HepG2 (cell line): ENCODE data around the gene PAK1. TPM values are rescaled to one million over a fixed set of nuclear protein-coding genes. Genes with fewer than 3 reads are reported as not detected.

ENCODE experiments used
- ATAC-seq: fragments of 200-7000 bp; cut with Tn5 transposase; 3 replicates; pipeline ENCODE4 v1.9.1; 2020; ENCODE audit warnings: mild to moderate bottlenecking, moderate library complexity
- BruUV-seq: library from RNA; stranded (reverse); fragments of 400-500 nt; replicated peaks from 2 replicates; lab custom pipeline; 2021; lab: Mats Ljungman, UMichigan
- CTCF ChIA-PET: fragments of 300-600 bp; formaldehyde crosslinking; extraction: SDS; loops from one replicate; lab custom pipeline; 2021; ENCODE audit warnings: low total read pairs, inconsistent platforms, low intra/inter-chr PET ratio; lab: Yijun Ruan, JAX
- POLR2A ChIA-PET: fragments of 350-600 bp; sonication (Branson Sonifier 250); formaldehyde crosslinking; loops from one replicate; lab custom pipeline; 2020; ENCODE audit warnings: antibody characterized with exemption, inconsistent platforms; lab: Yijun Ruan, JAX
- DNase-seq: peaks from one replicate; pipeline ENCODE4 v3.0.0-alpha.2; 2015; ENCODE audit warnings: low spot score
- FAIRE-seq: peaks from 3 replicates; lab custom pipeline; 2011; peaks lifted over from hg19 to GRCh38; lab: Jason Lieb, UNC
- H2AFZ ChIP-seq: one replicate; pipeline ENCODE4 v1.6.1; 2011; ENCODE audit warnings: low read length, inconsistent platforms
- H3K27ac ChIP-seq: fragments of 300-600 bp; 3 replicates; pipeline ENCODE4 v1.8.0; 2011; ENCODE audit warnings: mixed run types, mild to moderate bottlenecking, mixed read lengths, low read length, inconsistent platforms; ENCODE audit not compliant: insufficient read depth; ENCODE audit errors: extremely low read length
- H3K27me3 ChIP-seq, 2 experiments: fragments of 200-600 bp in 1 of 2; 2 replicates in 1 of 2; 3 replicates in 1 of 2; pipeline versions ENCODE4 v1.6.0 to v1.8.0; 2011; ENCODE audit warnings: low read length in 2 of 2, mild to moderate bottlenecking in 2 of 2, moderate library complexity in 2 of 2, inconsistent platforms in 1 of 2; ENCODE audit not compliant: insufficient read depth in 2 of 2, control insufficient read depth in 1 of 2
- H3K36me3 ChIP-seq, 2 experiments: fragments of 200-600 bp in 1 of 2; replicated peaks in 1 of 2; 2 replicates in 1 of 2; 3 replicates in 1 of 2; pipeline versions ENCODE4 v1.5.1 to v1.8.0; 2011; ENCODE audit warnings: low read length in 2 of 2, inconsistent platforms in 1 of 2; ENCODE audit not compliant: insufficient read depth in 2 of 2, control insufficient read depth in 1 of 2
- H3K4me1 ChIP-seq: 2 replicates; pipeline ENCODE4 v1.5.1; 2012; ENCODE audit warnings: low read length, inconsistent platforms; ENCODE audit not compliant: insufficient read depth
- H3K4me2 ChIP-seq: 2 replicates; pipeline ENCODE4 v1.6.0; 2011; ENCODE audit warnings: low read depth, low read length, inconsistent platforms
- H3K4me3 ChIP-seq, 3 experiments: fragments of 200-600 bp in 1 of 3; sonication (generic), shearing (Covaris generic) in 1 of 3; replicated peaks in 1 of 3; 2 replicates each; pipeline ENCODE4 v1.5.1; 2011 to 2016; ENCODE audit warnings: low read length in 3 of 3, inconsistent platforms in 2 of 3, low read depth in 2 of 3, mild to moderate bottlenecking in 2 of 3, control low read depth in 1 of 3, mixed read lengths in 1 of 3; ENCODE audit not compliant: insufficient read depth in 1 of 3
- H3K79me2 ChIP-seq: one replicate; pipeline ENCODE4 v1.6.1; 2011; ENCODE audit warnings: low read length, inconsistent platforms; ENCODE audit not compliant: insufficient read depth
- H3K9ac ChIP-seq: 2 replicates; pipeline ENCODE4 v1.6.0; 2011; ENCODE audit warnings: mild to moderate bottlenecking, low read depth, low read length, inconsistent platforms; ENCODE audit not compliant: insufficient read depth
- H3K9me3 ChIP-seq: 2 replicates; pipeline ENCODE4 v1.5.1; 2012; ENCODE audit warnings: mild to moderate bottlenecking, low read length
- H4K20me1 ChIP-seq: 2 replicates; pipeline ENCODE4 v1.6.0; 2011; ENCODE audit warnings: inconsistent platforms, mild to moderate bottlenecking, low read length, moderate library complexity; ENCODE audit not compliant: insufficient read depth
- DNMT3B ChIP-seq: conservative IDR thresholded peaks from 2 replicates; pipeline ENCODE4 v1.6.1; 2016; ENCODE audit warnings: missing biosample characterization, control low read depth
- DRAP1 ChIP-seq: IDR thresholded peaks from 2 replicates; pipeline ENCODE4 v1.6.1; 2016; ENCODE audit warnings: missing genetic modification reagents, missing compliant biosample characterization
- FOXA3 ChIP-seq: IDR thresholded peaks from 2 replicates; pipeline ENCODE4 v1.6.1; 2016; ENCODE audit warnings: missing genetic modification reagents, missing compliant biosample characterization
- FOXO1 ChIP-seq: sonication (generic); formaldehyde crosslinking; IDR thresholded peaks from 2 replicates; pipeline ENCODE4 v1.4.0; 2020; ENCODE audit warnings: missing genetic modification reagents
- FOXP1 ChIP-seq, 2 experiments: fragments of 450-650 bp in 1 of 2; IDR thresholded peaks; 2 replicates each; pipeline ENCODE4 v1.6.1; 2017 to 2018; ENCODE audit warnings: antibody characterized with exemption in 1 of 2
- NCOA1 ChIP-seq: sonication (generic); formaldehyde crosslinking; IDR thresholded peaks from 2 replicates; pipeline ENCODE4 v1.9.0; 2021; ENCODE audit warnings: missing genetic modification reagents
- NFIC ChIP-seq: IDR thresholded peaks from 2 replicates; pipeline ENCODE4 v1.6.1; 2012; ENCODE audit warnings: mild to moderate bottlenecking, low read length, inconsistent platforms
- NONO ChIP-seq, 2 experiments: fragments of 450-650 bp in 1 of 2; sonication (generic) in 1 of 2; formaldehyde crosslinking in 1 of 2; IDR thresholded peaks in 1 of 2; conservative IDR thresholded peaks in 1 of 2; 2 replicates each; pipeline versions ENCODE4 v1.6.1 to v1.8.0; 2017 to 2022; ENCODE audit warnings: mild to moderate bottlenecking in 1 of 2, missing genetic modification reagents in 1 of 2, moderate library complexity in 1 of 2
- PITX1 ChIP-seq: sonication (generic); formaldehyde crosslinking; IDR thresholded peaks from 2 replicates; pipeline ENCODE4 v1.5.1; 2020; ENCODE audit warnings: mild to moderate bottlenecking, missing genetic modification reagents
- PREB ChIP-seq: sonication (generic); formaldehyde crosslinking; IDR thresholded peaks from 2 replicates; pipeline ENCODE4 v1.4.0; 2020; ENCODE audit warnings: missing genetic modification reagents
- RAD21 ChIP-seq: fragments of 450-650 bp; formaldehyde crosslinking; IDR thresholded peaks from 2 replicates; pipeline ENCODE4 v1.5.0; 2020; ENCODE audit warnings: mild to moderate bottlenecking
- RELA ChIP-seq: sonication (generic); formaldehyde crosslinking; IDR thresholded peaks from 2 replicates; pipeline ENCODE4 v1.4.0; 2020; ENCODE audit warnings: missing genetic modification reagents
- RFXANK ChIP-seq: IDR thresholded peaks from 2 replicates; pipeline ENCODE4 v1.6.1; 2016
- TCF7 ChIP-seq: sonication (generic); IDR thresholded peaks from 2 replicates; pipeline ENCODE4 v1.6.1; 2016; ENCODE audit warnings: antibody characterized with exemption, low read depth
- ZMAT3 ChIP-seq: sonication (generic); formaldehyde crosslinking; conservative IDR thresholded peaks from 2 replicates; pipeline ENCODE4 v1.7.0; 2021; ENCODE audit warnings: missing genetic modification reagents
- ZNF367 ChIP-seq: sonication (generic); formaldehyde crosslinking; IDR thresholded peaks from 2 replicates; pipeline ENCODE4 v1.4.0; 2020; ENCODE audit warnings: missing genetic modification reagents, borderline replicate concordance
- ZNF484 ChIP-seq: sonication (generic); formaldehyde crosslinking; IDR thresholded peaks from 2 replicates; pipeline ENCODE4 v1.5.1; 2020; ENCODE audit warnings: mild to moderate bottlenecking, low read depth, missing genetic modification reagents, borderline replicate concordance
- ZNF567 ChIP-seq: sonication (generic); formaldehyde crosslinking; IDR thresholded peaks from 2 replicates; pipeline ENCODE4 v1.8.1; 2023; ENCODE audit warnings: mild to moderate bottlenecking, missing genetic modification reagents, borderline replicate concordance
- ZSCAN29 ChIP-seq: sonication (generic); formaldehyde crosslinking; conservative IDR thresholded peaks from 2 replicates; pipeline ENCODE4 v1.4.0; 2020; ENCODE audit warnings: mild to moderate bottlenecking, missing genetic modification reagents
- WGBS: methylation state at CpG from one replicate; pipeline ENCODE4 v1.1.6; 2017; ENCODE audit warnings: low lambda C conversion rate; 5-methylcytosine and 5-hydroxymethylcytosine counted together
- in situ Hi-C: cut with HindIII; loops from 2 replicates; pipeline ENCODE4 v1.10.0; 2017; ENCODE audit warnings: low pct_unique_long_range_greater_than_20kb; ENCODE audit not compliant: extremely low pct_ligation_motif_present
- intact Hi-C: fragments of 100-400 bp; cut with micrococcal nuclease; formaldehyde crosslinking; loops from one replicate; pipeline ENCODE4 v1.10.0; 2022; ENCODE audit not compliant: unreplicated experiment
- polyA plus RNA-seq, 8 experiments: library from polyadenylated mRNA; depleted of rRNA in 3 of 8; stranded (reverse) in 7 of 8; unstranded in 1 of 8; fragments of >200 nt; fragmentation: Illumina TruSeq in 4 of 8; extraction: Trizol in 4 of 8; gene quantifications; 2 replicates each; pipeline versions ENCODE4 v1.2.1 to v1.2.3, GENCODE V29; 2011 to 2016; ENCODE audit warnings: low read depth in 4 of 8, missing spikeins in 1 of 8, mixed read lengths in 1 of 8; ENCODE audit not compliant: insufficient read depth in 1 of 8
- total RNA-seq, 5 experiments: library from RNA; depleted of rRNA; stranded (reverse); fragments of >200 nt; fragmentation: Illumina TruSeq; extraction: Trizol; gene quantifications; 2 replicates each; pipeline ENCODE4 v1.2.3, GENCODE V29; 2016; ENCODE audit warnings: low read depth in 1 of 5

Gene PAK1
- total and polyA plus RNA-seq, 2 of the 13 experiments (the other 11 are each of a cell fraction or from before 2014, with no cell fraction given), result 1.5 to 4.3 TPM

GRCh38 chr11:77403211-77403610, 70.7 kb downstream of the PAK1 start:
- Histone ChIP-seq H3K4me3 (no peak overlapping the region), H3K9ac (no peak overlapping the region), H4K20me1 (no peaks in the 10 kb centered on the region), H3K9me3 (no peaks in the 10 kb centered on the region), H3K27ac (no peak overlapping the region), H3K4me2 (no peak overlapping the region), H3K27me3 (no peaks in the 10 kb centered on the region), H3K4me1 (peaks cover 13% of the 10 kb centered on the region), H3K79me2 (no peaks in the 10 kb centered on the region), H2AFZ (no peak overlapping the region), H3K36me3 (no peaks in the 10 kb centered on the region)
- WGBS, result 24% methylated on average over 1 of the region's 1 CpG
- in situ Hi-C loops, result no loop called here
- DNase-seq, result no peak
- ATAC-seq, result no peak
- intact Hi-C loops, result no loop called here
- ChIA-PET CTCF (no interaction called here), POLR2A (no interaction called here)
- no peak for FAIRE-seq
- no peak for TF ChIP-seq ZMAT3 (CRISPR knock-in tag)
- no peak for TF ChIP-seq ZNF484 (CRISPR knock-in tag)
- TF ChIP-seq FOXP1 (IDR thresholded peaks at IDR 0.05), result no peak
- TF ChIP-seq FOXP1 (CRISPR knock-in tag; IDR thresholded peaks at IDR 0.05), result no peak
- TF ChIP-seq ZNF567 (CRISPR knock-in tag), result no peak
- TF ChIP-seq NFIC, result no peak
- TF ChIP-seq NONO (IDR thresholded peaks at IDR 0.05), result no peak
- TF ChIP-seq NONO (CRISPR knock-in tag; conservative IDR thresholded peaks at IDR 0.05), result no peak
- no peak for TF ChIP-seq RELA (CRISPR knock-in tag)
- no peak for TF ChIP-seq NCOA1
- TF ChIP-seq PREB, result no peak
- no peak for TF ChIP-seq DRAP1
- TF ChIP-seq RFXANK (CRISPR knock-in tag), result no peak
- TF ChIP-seq RAD21 (CRISPR knock-in tag), result no peak
- no peak for TF ChIP-seq TCF7
- TF ChIP-seq FOXA3 (CRISPR knock-in tag), result no peak
- TF ChIP-seq DNMT3B (CRISPR knock-in tag), result no peak
- TF ChIP-seq FOXO1 (CRISPR knock-in tag), result no peak
- TF ChIP-seq ZNF367 (CRISPR knock-in tag), result no peak
- no peak for TF ChIP-seq PITX1 (CRISPR knock-in tag)
- no peak for TF ChIP-seq ZSCAN29 (CRISPR knock-in tag)
- no TSS peak for BruUV-seq
